Breast epithelium (tissue), 4 donors: ENCODE measurements around the gene MPHOSPH9. TPM values are rescaled to one million over a fixed set of nuclear protein-coding genes. Genes with fewer than 3 reads are reported as not detected.

Experiments
- DNase-seq, 2 donors: peaks; one replicate each; pipeline ENCODE4 v3.0.0-alpha.2; 2019; ENCODE audit warnings: low spot score in 2 of 2
- H3K27ac ChIP-seq, 2 donors: fragments of 200-600 bp; sonication (generic) in 1 of 2; one replicate each; pipeline ENCODE4 v1.5.1; 2016 to 2019; ENCODE audit warnings: mild to moderate bottlenecking in 1 of 2
- H3K27me3 ChIP-seq, 2 donors: fragments of 200-600 bp; sonication (generic) in 1 of 2; one replicate each; pipeline versions ENCODE4 v1.5.1 to v1.6.0; 2017 to 2019; ENCODE audit warnings: control low read depth in 1 of 2, mild to moderate bottlenecking in 1 of 2
- H3K36me3 ChIP-seq: fragments of 200-600 bp; one replicate; pipeline ENCODE4 v1.5.1; 2019
- H3K4me1 ChIP-seq, 2 donors: fragments of 200-600 bp; sonication (generic); one replicate each; pipeline ENCODE4 v1.5.1; 2016 to 2019; ENCODE audit warnings: control low read depth in 1 of 2
- H3K4me3 ChIP-seq, 3 donors: fragments of 200-600 bp; sonication (generic); 1 replicate in 2 of 3; 2 replicates in 1 of 3; pipeline ENCODE4 v1.5.1; 2016 to 2019; ENCODE audit warnings: mild to moderate bottlenecking in 3 of 3, moderate library complexity in 2 of 3
- H3K9me3 ChIP-seq, 2 donors: fragments of 200-600 bp; sonication (generic) in 1 of 2; one replicate each; pipeline ENCODE4 v1.5.1; 2016 to 2019; ENCODE audit warnings: control low read depth in 1 of 2
- POLR2A ChIP-seq: fragments of 450-650 bp; IDR thresholded peaks from one replicate; pipeline ENCODE4 v1.6.1; 2016; ENCODE audit warnings: antibody characterized with exemption, mild to moderate bottlenecking, moderate library complexity
- POLR2AphosphoS5 ChIP-seq, 3 donors: sonication (generic); formaldehyde crosslinking; IDR thresholded peaks; one replicate each; pipeline ENCODE4 v1.6.1; 2017; ENCODE audit warnings: antibody characterized with exemption in 3 of 3
- intact Hi-C: fragments of 100-400 bp; cut with DNase I; formaldehyde crosslinking; loops from one replicate; pipeline ENCODE4 v1.15.1; 2023; ENCODE audit warnings: low total_unique reads
- total RNA-seq, 3 donors: library from RNA; depleted of rRNA; stranded (reverse); fragments of >200 nt; gene quantifications; one replicate each; pipeline ENCODE4 v1.1.0, GENCODE V29; 2016
- TF ChIP-seq, protein P1 (sequence below), 3 donors: fragments of 450-650 bp; IDR thresholded peaks; one replicate each; pipeline ENCODE4 v1.5.1; 2016 to 2017; ENCODE audit warnings: antibody characterized with exemption in 3 of 3, mild to moderate bottlenecking in 3 of 3, moderate library complexity in 3 of 3

The MPHOSPH9 gene
- total RNA-seq, 3 donors from 2014 or later = 19.0 to 28.6 (median 21.7) TPM

DNA sequence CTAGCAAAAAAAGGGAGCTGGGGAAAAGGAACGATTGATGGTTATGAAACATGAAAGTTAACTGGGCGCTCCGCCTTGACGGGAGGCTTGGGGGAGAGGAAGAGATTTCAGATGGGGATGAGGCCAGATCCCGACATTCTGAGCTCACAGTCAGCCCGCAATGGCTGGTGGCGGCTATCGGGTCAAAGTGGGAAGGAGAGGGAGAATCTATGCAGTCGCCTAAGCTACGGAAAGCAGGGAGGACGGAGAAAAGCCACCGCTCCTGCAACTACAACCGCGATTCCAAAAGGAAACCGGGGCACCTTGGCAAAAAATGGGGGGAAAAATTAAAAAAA, 502 bp downstream of the MPHOSPH9 start:
- H3K36me3 ChIP-seq = no peaks in the 10 kb centered on the region
- peaks cover 0 to 13% of the 10 kb centered on the region in 2 donors for H3K4me1 ChIP-seq
- DNase-seq = no peak
- H3K27me3 ChIP-seq = no peaks in the 10 kb centered on the region
- H3K9me3 ChIP-seq = no peaks in the 10 kb centered on the region
- peak overlapping the region; percentile 68 to 85 (median 85) for H3K4me3 ChIP-seq
- intact Hi-C loops = no loop called here
- TF ChIP-seq, protein P1, sequence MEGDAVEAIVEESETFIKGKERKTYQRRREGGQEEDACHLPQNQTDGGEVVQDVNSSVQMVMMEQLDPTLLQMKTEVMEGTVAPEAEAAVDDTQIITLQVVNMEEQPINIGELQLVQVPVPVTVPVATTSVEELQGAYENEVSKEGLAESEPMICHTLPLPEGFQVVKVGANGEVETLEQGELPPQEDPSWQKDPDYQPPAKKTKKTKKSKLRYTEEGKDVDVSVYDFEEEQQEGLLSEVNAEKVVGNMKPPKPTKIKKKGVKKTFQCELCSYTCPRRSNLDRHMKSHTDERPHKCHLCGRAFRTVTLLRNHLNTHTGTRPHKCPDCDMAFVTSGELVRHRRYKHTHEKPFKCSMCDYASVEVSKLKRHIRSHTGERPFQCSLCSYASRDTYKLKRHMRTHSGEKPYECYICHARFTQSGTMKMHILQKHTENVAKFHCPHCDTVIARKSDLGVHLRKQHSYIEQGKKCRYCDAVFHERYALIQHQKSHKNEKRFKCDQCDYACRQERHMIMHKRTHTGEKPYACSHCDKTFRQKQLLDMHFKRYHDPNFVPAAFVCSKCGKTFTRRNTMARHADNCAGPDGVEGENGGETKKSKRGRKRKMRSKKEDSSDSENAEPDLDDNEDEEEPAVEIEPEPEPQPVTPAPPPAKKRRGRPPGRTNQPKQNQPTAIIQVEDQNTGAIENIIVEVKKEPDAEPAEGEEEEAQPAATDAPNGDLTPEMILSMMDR (IDR thresholded peaks at IDR 0.05) = no peak
- TF ChIP-seq POLR2A (no peak), POLR2AphosphoS5 (IDR thresholded peaks at IDR 0.05) (no peak)
- peak overlapping the region; percentile 81 to 83 for H3K27ac ChIP-seq

DNA sequence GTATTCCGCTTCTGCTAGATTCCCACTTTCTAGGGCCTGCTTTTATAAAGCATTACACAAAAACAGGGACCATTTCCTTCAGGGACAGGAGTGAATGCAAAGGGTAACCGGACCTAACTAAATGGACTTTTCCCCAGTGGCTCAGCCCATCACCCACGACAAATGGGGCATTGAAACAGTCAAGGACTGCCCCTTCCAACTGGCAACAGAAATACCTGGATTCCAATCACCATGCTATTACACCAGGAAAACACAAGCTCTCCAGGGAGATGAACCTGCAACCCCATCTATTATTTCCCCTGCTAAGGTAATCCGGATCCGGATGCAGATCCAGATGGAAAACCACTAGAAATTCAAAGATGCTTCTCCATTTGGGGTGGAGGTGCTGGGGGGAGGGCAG, 1.0 kb downstream of the MPHOSPH9 start:
- no peak overlapping the region for H3K27ac ChIP-seq
- no peaks in the 10 kb centered on the region for H3K36me3 ChIP-seq
- peaks cover 0 to 13% of the 10 kb centered on the region in 2 donors for H3K4me1 ChIP-seq
- H3K4me3 ChIP-seq = peak overlapping the region; percentile 68 to 85 (median 85)
- no peak for TF ChIP-seq POLR2A
- TF ChIP-seq, protein P1 (IDR thresholded peaks at IDR 0.05) = no peak
- TF ChIP-seq POLR2AphosphoS5 (IDR thresholded peaks at IDR 0.05) = no peak
- H3K27me3 ChIP-seq = no peaks in the 10 kb centered on the region
- intact Hi-C loops = no loop called here
- no peak for DNase-seq
- H3K9me3 ChIP-seq = no peaks in the 10 kb centered on the region

DNA sequence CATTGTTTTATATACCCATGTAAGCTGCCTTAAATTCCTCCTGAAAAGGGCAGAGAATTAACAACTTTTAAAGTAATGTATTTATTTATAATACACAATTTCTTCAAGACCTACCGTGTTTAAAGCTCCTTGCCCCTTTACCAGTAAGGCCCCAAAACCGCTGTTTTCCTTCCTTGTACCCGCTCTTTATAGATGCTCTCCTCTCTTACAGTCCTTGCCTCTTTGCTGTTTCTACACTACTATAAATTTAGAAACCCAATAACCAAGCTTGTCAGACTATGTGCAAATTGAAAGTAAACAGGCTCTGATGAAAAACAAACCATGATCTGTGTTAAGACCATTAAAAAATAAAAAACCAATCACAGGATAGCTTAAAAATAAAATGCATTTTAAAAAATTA, 3.9 kb downstream of the MPHOSPH9 start:
- TF ChIP-seq POLR2AphosphoS5 (IDR thresholded peaks at IDR 0.05) = no peak
- TF ChIP-seq, protein P1 (IDR thresholded peaks at IDR 0.05) = no peak
- TF ChIP-seq POLR2A = no peak
- intact Hi-C loops = no loop called here

DNA sequence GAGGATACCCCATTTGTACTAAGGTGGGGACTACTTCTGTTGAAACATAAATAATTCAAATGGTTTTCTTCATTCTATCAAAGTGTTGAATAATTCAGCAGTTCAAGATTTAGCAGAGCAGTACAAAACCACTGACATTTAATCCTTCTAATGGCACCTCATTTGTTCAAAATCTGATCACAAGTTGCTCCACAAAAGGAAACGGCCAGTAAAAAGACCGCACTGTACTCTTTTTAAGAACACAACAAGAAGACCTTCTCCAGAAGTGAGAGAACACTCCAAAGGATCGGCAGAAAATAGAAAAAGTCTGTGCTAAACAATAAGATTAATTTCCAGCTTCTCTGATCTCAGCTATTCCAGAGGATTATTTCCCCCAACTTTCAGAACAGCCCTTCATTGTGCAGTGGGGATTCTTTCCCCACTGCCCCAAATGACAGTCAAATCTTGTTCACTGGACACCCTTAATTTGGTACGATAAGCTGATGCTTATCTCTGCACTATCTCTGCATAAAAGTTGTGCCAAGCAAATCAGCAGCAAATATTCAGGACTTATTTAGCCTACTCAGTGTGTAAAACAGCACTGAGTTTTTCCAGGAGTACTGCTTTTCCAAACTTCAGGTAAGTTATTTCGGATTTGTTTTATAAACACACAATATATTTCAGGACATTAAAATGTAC, 5.2 kb downstream of the MPHOSPH9 start:
- no peaks in the 10 kb centered on the region for H3K36me3 ChIP-seq
- H3K27me3 ChIP-seq = no peaks in the 10 kb centered on the region
- intact Hi-C loops = no loop called here
- no peak for DNase-seq
- no peak overlapping the region for H3K4me3 ChIP-seq
- H3K4me1 ChIP-seq = no peaks in the 10 kb centered on the region
- TF ChIP-seq, protein P1 (IDR thresholded peaks at IDR 0.05) = no peak
- no peak overlapping the region for H3K27ac ChIP-seq
- no peaks in the 10 kb centered on the region for H3K9me3 ChIP-seq

More for the DNA sequence above, 3.9 kb downstream of the MPHOSPH9 start:
- Histone ChIP-seq H3K9me3 (no peaks in the 10 kb centered on the region), H3K36me3 (no peaks in the 10 kb centered on the region), H3K27me3 (no peaks in the 10 kb centered on the region), H3K4me3 (no peak overlapping the region), H3K4me1 (peaks cover 0 to 2% of the 10 kb centered on the region in 2 donors), H3K27ac (no peak overlapping the region)
- no peak for DNase-seq

DNA sequence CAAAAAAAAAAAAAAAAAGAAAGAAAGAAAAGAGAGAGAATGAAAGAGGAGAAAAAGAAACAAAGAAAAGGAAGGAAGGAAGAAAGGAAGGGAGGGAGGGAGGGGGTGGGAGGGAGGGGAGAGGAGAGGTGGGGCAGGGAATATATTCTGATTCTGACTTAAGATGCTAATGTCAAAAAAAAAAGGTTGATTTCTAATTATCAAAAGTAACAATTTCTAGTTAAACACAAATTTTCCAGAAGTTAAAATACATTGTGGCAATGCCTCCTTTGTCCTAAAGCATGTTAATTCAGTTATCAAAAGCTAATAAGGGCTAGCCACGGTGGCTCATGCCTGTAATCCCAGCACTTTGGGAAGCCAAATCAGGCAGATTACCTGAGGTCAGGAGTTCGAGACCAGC, 7.5 kb downstream of the MPHOSPH9 start:
- Histone ChIP-seq H3K4me1 (no peaks in the 10 kb centered on the region), H3K27me3 (no peaks in the 10 kb centered on the region), H3K36me3 (no peaks in the 10 kb centered on the region), H3K27ac (no peak overlapping the region), H3K4me3 (no peak overlapping the region), H3K9me3 (no peaks in the 10 kb centered on the region)
- TF ChIP-seq POLR2A = no peak
- TF ChIP-seq, protein P1 (IDR thresholded peaks at IDR 0.05) = no peak
- TF ChIP-seq POLR2AphosphoS5 (IDR thresholded peaks at IDR 0.05) = no peak
- DNase-seq = no peak
- intact Hi-C loops = no loop called here
